H9 (cell line): ENCODE data around the gene FOXN1. TPM values are rescaled to one million over a fixed set of nuclear protein-coding genes. Genes with fewer than 3 reads are reported as not detected.
A peak's percentile ranks its signal among the peaks of the same experiment; 100 is the strongest.

Experiments used
- DNase-seq: peaks from one replicate; pipeline ENCODE4 v3.0.0-alpha.2; 2017
- H2AFZ ChIP-seq: one replicate; pipeline ENCODE4 v1.6.1; 2013; ENCODE audit warnings: mild to moderate bottlenecking, low read length, control low read depth, moderate library complexity
- H2AK5ac ChIP-seq: 2 replicates; pipeline ENCODE4 v1.6.1; 2013; ENCODE audit warnings: low read length, control low read depth, mixed read lengths; ENCODE audit not compliant: insufficient read length
- H2BK120ac ChIP-seq: one replicate; pipeline ENCODE4 v1.6.1; 2013; ENCODE audit warnings: low read depth, mild to moderate bottlenecking, low read length, control low read depth, inconsistent platforms; ENCODE audit not compliant: poor library complexity, severe bottlenecking
- H2BK12ac ChIP-seq: 2 replicates; pipeline ENCODE4 v1.6.1; 2013; ENCODE audit warnings: low read length, control low read depth, mixed read lengths, low read depth; ENCODE audit not compliant: insufficient read length
- H2BK15ac ChIP-seq: 2 replicates; pipeline ENCODE4 v1.6.1; 2013; ENCODE audit warnings: low read depth, low read length, control low read depth
- H2BK20ac ChIP-seq: one replicate; pipeline ENCODE4 v1.6.1; 2013; ENCODE audit warnings: low read depth, mild to moderate bottlenecking, low read length, control low read depth, inconsistent platforms; ENCODE audit not compliant: poor library complexity, severe bottlenecking
- H2BK5ac ChIP-seq: 2 replicates; pipeline ENCODE4 v1.6.1; 2013; ENCODE audit warnings: low read length, control low read depth, mixed read lengths; ENCODE audit not compliant: insufficient read length
- H3K14ac ChIP-seq: 2 replicates; pipeline ENCODE4 v1.6.1; 2013; ENCODE audit warnings: low read length, control low read depth; ENCODE audit not compliant: insufficient read depth
- H3K18ac ChIP-seq: 2 replicates; pipeline ENCODE4 v1.6.1; 2013; ENCODE audit warnings: low read depth, mild to moderate bottlenecking, mixed read lengths, low read length, control low read depth; ENCODE audit not compliant: insufficient read length
- H3K23ac ChIP-seq: 2 replicates; pipeline ENCODE4 v1.6.1; 2013; ENCODE audit warnings: low read length, control low read depth, mixed read lengths, low read depth; ENCODE audit not compliant: insufficient read length
- H3K23me2 ChIP-seq: 2 replicates; pipeline ENCODE4 v1.6.1; 2013; ENCODE audit warnings: low read depth, mild to moderate bottlenecking, mixed read lengths, low read length, control low read depth; ENCODE audit not compliant: insufficient read length, poor library complexity, severe bottlenecking
- H3K27ac ChIP-seq: 2 replicates; pipeline ENCODE4 v1.5.1; 2013; ENCODE audit warnings: low read length, control low read depth, mixed read lengths, low read depth; ENCODE audit not compliant: insufficient read length
- H3K27me3 ChIP-seq: 2 replicates; pipeline ENCODE4 v1.6.1; 2013; ENCODE audit warnings: low read length, control low read depth, inconsistent platforms; ENCODE audit not compliant: insufficient read depth
- H3K4ac ChIP-seq: 2 replicates; pipeline ENCODE4 v1.6.1; 2013; ENCODE audit warnings: low read depth, mild to moderate bottlenecking, control low read depth, inconsistent platforms, low read length, moderate library complexity
- H3K4me1 ChIP-seq: 2 replicates; pipeline ENCODE4 v1.6.1; 2013; ENCODE audit warnings: low read length, control low read depth, inconsistent platforms; ENCODE audit not compliant: insufficient read depth
- H3K4me2 ChIP-seq: 2 replicates; pipeline ENCODE4 v1.6.1; 2013; ENCODE audit warnings: low read length, control low read depth, mixed read lengths; ENCODE audit not compliant: insufficient read length, insufficient read depth
- H3K56ac ChIP-seq: 2 replicates; pipeline ENCODE4 v1.6.1; 2013; ENCODE audit warnings: low read depth, mild to moderate bottlenecking, mixed read lengths, low read length, control low read depth; ENCODE audit not compliant: insufficient read length
- H3K79me1 ChIP-seq: 2 replicates; pipeline ENCODE4 v1.6.1; 2013; ENCODE audit warnings: low read depth, mild to moderate bottlenecking, moderate library complexity, low read length, control low read depth, inconsistent platforms; ENCODE audit not compliant: insufficient read depth, poor library complexity, severe bottlenecking
- H3K79me2 ChIP-seq: 2 replicates; pipeline ENCODE4 v1.6.1; 2013; ENCODE audit warnings: low read length, control low read depth, inconsistent platforms; ENCODE audit not compliant: insufficient read depth
- H3K9ac ChIP-seq: 2 replicates; pipeline ENCODE4 v1.6.1; 2013; ENCODE audit warnings: low read length, control low read depth, mixed read lengths; ENCODE audit not compliant: insufficient read length; ENCODE audit errors: extremely low read depth
- H3K9me3 ChIP-seq: one replicate; pipeline ENCODE4 v1.6.1; 2013; ENCODE audit warnings: low read depth, low read length, inconsistent platforms; ENCODE audit not compliant: control insufficient read depth
- H3T11ph ChIP-seq: one replicate; pipeline ENCODE4 v1.6.1; 2013; ENCODE audit warnings: mild to moderate bottlenecking, low read length, control low read depth, inconsistent platforms
- H4K20me1 ChIP-seq: one replicate; pipeline ENCODE4 v1.6.1; 2013; ENCODE audit not compliant: control insufficient read depth, insufficient read length, insufficient read depth
- H4K5ac ChIP-seq: 2 replicates; pipeline ENCODE4 v1.6.1; 2013; ENCODE audit warnings: low read depth, mild to moderate bottlenecking, mixed read lengths, low read length, control low read depth; ENCODE audit not compliant: insufficient read length
- H4K8ac ChIP-seq: replicated peaks from 2 replicates; pipeline ENCODE4 v1.6.1; 2013; ENCODE audit warnings: low read length, control low read depth, mixed read lengths, low read depth; ENCODE audit not compliant: insufficient read length
- H4K91ac ChIP-seq: 2 replicates; pipeline ENCODE4 v1.6.1; 2013; ENCODE audit warnings: low read depth, mild to moderate bottlenecking, moderate library complexity, mixed read lengths, low read length, control low read depth; ENCODE audit not compliant: insufficient read length
- H3K27ac Mint-ChIP-seq, 3 experiments: 2 replicates in 2 of 3; 3 replicates in 1 of 3; pipeline ENCODE4 v1.8.0; 2020 to 2021; ENCODE audit warnings: mixed read lengths in 3 of 3, mild to moderate bottlenecking in 1 of 3, moderate library complexity in 1 of 3
- H3K27me3 Mint-ChIP-seq: 2 replicates; pipeline ENCODE4 v1.8.0; 2021; ENCODE audit warnings: low read depth, mild to moderate bottlenecking, moderate library complexity, mixed read lengths
- H3K36me3 Mint-ChIP-seq, 3 experiments: 2 replicates in 2 of 3; 3 replicates in 1 of 3; pipeline ENCODE4 v1.8.0; 2020 to 2021; ENCODE audit warnings: low read depth in 3 of 3, mixed read lengths in 3 of 3; ENCODE audit not compliant: insufficient read depth in 1 of 3
- H3K4me1 Mint-ChIP-seq, 2 experiments: 2 replicates each; pipeline ENCODE4 v1.8.0; 2020; ENCODE audit warnings: mixed read lengths in 2 of 2
- H3K4me3 Mint-ChIP-seq, 2 experiments: 2 replicates in 1 of 2; 3 replicates in 1 of 2; pipeline ENCODE4 v1.8.0; 2020 to 2021; ENCODE audit warnings: mild to moderate bottlenecking in 2 of 2, mixed read lengths in 2 of 2, moderate library complexity in 1 of 2
- H3K9me3 Mint-ChIP-seq, 2 experiments: 2 replicates in 1 of 2; 3 replicates in 1 of 2; pipeline ENCODE4 v1.8.0; 2020; ENCODE audit warnings: mild to moderate bottlenecking in 2 of 2, mixed read lengths in 2 of 2, moderate library complexity in 1 of 2
- CTCF ChIP-seq: fragments of 200-600 bp; sonication (generic); conservative IDR thresholded peaks from 3 replicates; pipeline ENCODE4 v1.8.0; 2021; ENCODE audit warnings: antibody characterized with exemption, mild to moderate bottlenecking
- WGBS: extraction: QIAGEN DNeasy Blood & Tissue Kit; methylation state at CpG from one replicate; pipeline ENCODE4 v1.1.7; 2013; ENCODE audit warnings: missing lambda C conversion rate, low lambda C conversion rate, mixed read lengths; ENCODE audit not compliant: insufficient read length; ENCODE audit errors: extremely low coverage; 5-methylcytosine and 5-hydroxymethylcytosine counted together
- total RNA-seq: library from RNA; stranded (reverse); gene quantifications from 2 replicates; pipeline ENCODE4 v1.2.1, GENCODE V29; 2021

Gene FOXN1
- total RNA-seq, 1 experiment from 2014 or later: not detected

DNA sequence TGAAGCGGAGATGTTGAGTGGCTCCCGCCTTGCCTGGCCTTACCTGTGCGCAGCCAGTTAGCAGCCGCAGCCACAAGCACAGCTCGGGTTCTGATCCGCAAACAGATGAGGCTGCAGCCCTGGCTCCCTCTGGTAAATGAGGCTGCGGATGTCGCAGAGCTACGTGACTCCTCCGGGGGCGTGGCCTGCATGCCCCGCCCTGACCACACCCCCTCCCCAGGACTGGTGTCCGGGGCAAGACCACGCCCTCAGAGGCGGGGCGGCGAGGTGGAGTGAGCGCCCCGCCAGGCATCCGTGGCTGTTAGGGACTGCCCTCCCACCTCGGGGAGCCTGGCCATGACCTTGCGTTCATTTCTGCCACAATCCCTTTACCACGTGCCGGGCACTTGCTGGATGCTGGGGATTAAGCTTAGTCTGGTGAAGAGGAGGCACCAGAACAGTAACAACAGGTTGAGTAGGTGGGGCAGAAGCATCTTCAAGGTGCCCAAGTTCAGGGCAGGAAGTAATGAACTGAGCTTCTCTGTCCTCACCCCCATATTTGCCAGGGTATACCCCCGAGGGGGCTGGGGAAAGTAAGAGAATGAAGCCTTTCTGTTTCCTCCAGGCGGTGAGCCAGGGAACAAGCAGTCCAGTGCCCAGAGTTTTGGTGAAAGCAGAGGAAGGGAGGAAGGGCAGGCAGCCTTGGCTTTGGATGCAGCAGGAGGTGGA, 70.8 kb downstream of the FOXN1 start, which contains the start of gene ALDOC:
TSS of gene ALDOC (minus strand) at position 138 of the 708 bp plus-strand sequence. CDS start 1,363 bp downstream, outside the sequence.
- H3K27me3 ChIP-seq: no peaks in the 10 kb centered on the region
- H2BK20ac ChIP-seq: no peak within 1 kb of the TSS
- H2BK5ac ChIP-seq: no peak within 1 kb of the TSS
- H3K27ac ChIP-seq: no peak within 1 kb of the TSS
- peak within 1 kb of the TSS; percentile 38 for H3K4me2 ChIP-seq
- Mint-ChIP-seq H3K9me3 (no peaks in the 10 kb centered on the region), H3K4me1 (peaks cover 14 to 24% of the 10 kb centered on the region in 2 experiments), H3K27ac (peak within 1 kb of the TSS; percentile 85 to 94 (median 91)), H3K27me3 (peaks cover 7% of the 10 kb centered on the region), H3K36me3 (peaks cover 27 to 58% (median 57%) of the 10 kb centered on the region in 3 experiments; a peak in 6 of 7 replicates), H3K4me3 (peak within 1 kb of the TSS; percentile 61 to 84)
- H2BK120ac ChIP-seq: no peak within 1 kb of the TSS
- no peak within 1 kb of the TSS for H2AFZ ChIP-seq
- peaks cover 1% of the 10 kb centered on the region for H3K23me2 ChIP-seq
- H3K79me2 ChIP-seq: no peaks in the 10 kb centered on the region
- H3K9me3 ChIP-seq: no peaks in the 10 kb centered on the region
- peak; percentile 100 for DNase-seq
- H2BK15ac ChIP-seq: no peak within 1 kb of the TSS
- H3T11ph ChIP-seq: no peak within 1 kb of the TSS
- H3K18ac ChIP-seq: no peak within 1 kb of the TSS
- no peak within 1 kb of the TSS for H4K8ac ChIP-seq
- no CpG with 5 or more reads among the region's 26 CpGs for WGBS
- no peak for TF ChIP-seq CTCF
- H3K23ac ChIP-seq: no peak within 1 kb of the TSS
- no peak within 1 kb of the TSS for H2BK12ac ChIP-seq
- H3K56ac ChIP-seq: no peak within 1 kb of the TSS
- no peaks in the 10 kb centered on the region for H3K79me1 ChIP-seq
- H3K14ac ChIP-seq: no peak within 1 kb of the TSS
- no peak within 1 kb of the TSS for H2AK5ac ChIP-seq
- no peak within 1 kb of the TSS for H4K5ac ChIP-seq
- no peak within 1 kb of the TSS for H4K91ac ChIP-seq
- no peak within 1 kb of the TSS for H3K9ac ChIP-seq
- no peak within 1 kb of the TSS for H3K4ac ChIP-seq
- no peaks in the 10 kb centered on the region for H3K4me1 ChIP-seq
- peaks cover 2% of the 10 kb centered on the region for H4K20me1 ChIP-seq
